Breast epithelium (tissue), 3 donors: ENCODE results near the gene CDH13.

ENCODE experiments used
- CTCF ChIP-seq, 3 donors: fragments of 450-650 bp; IDR thresholded peaks; one replicate each; pipeline ENCODE4 v1.5.1; 2016 to 2017; ENCODE audit warnings: antibody characterized with exemption in 3 of 3, mild to moderate bottlenecking in 3 of 3, moderate library complexity in 3 of 3
- POLR2A ChIP-seq: fragments of 450-650 bp; IDR thresholded peaks from one replicate; pipeline ENCODE4 v1.6.1; 2016; ENCODE audit warnings: antibody characterized with exemption, mild to moderate bottlenecking, moderate library complexity

- TF ChIP-seq CTCF (IDR thresholded peaks at IDR 0.05) (no peak), POLR2A (no peak)
Measured at GRCh38 chr16:83738923-83739503, 1112.2 kb downstream of the CDH13 start.
